IMR-90 (cell line): ENCODE results near the gene LAMA5. TPM values are rescaled to one million over a fixed set of nuclear protein-coding genes. Genes with fewer than 3 reads are reported as not detected.

Source experiments
- ATAC-seq: fragments of 200-7000 bp; cut with Tn5 transposase; 2 replicates; pipeline ENCODE4 v1.9.1; 2020; ENCODE audit warnings: low read depth, mild to moderate bottlenecking, moderate library complexity
- BruUV-seq: library from RNA; stranded (reverse); fragments of 400-500 nt; replicated peaks from 2 replicates; lab custom pipeline; 2021; lab: Mats Ljungman, UMichigan
- CTCF ChIA-PET: fragments of 300-600 bp; formaldehyde crosslinking; extraction: SDS; loops from one replicate; lab custom pipeline; 2021; ENCODE audit warnings: antibody characterized with exemption; lab: Yijun Ruan, JAX
- POLR2A ChIA-PET: fragments of 300-600 bp; sonication (Branson Sonifier 250); formaldehyde crosslinking; loops from one replicate; lab custom pipeline; 2022; ENCODE audit warnings: antibody characterized with exemption; ENCODE audit not compliant: unreplicated experiment; lab: Charles Lee
- DNase-seq: peaks from one replicate; pipeline ENCODE4 v3.0.0; 2013
- H2AFZ ChIP-seq: replicated peaks from 2 replicates; pipeline ENCODE3; 2013; ENCODE audit warnings: low read length, mild to moderate bottlenecking; ENCODE audit not compliant: poor library complexity
- H2AK5ac ChIP-seq: 2 replicates; pipeline ENCODE4 v1.6.1; 2013; ENCODE audit warnings: low read depth, low read length, inconsistent platforms
- H2AK9ac ChIP-seq: replicated peaks from 2 replicates; pipeline ENCODE3; 2013; ENCODE audit warnings: mild to moderate bottlenecking, low read depth, low read length, moderate library complexity; ENCODE audit not compliant: poor library complexity
- H2BK120ac ChIP-seq: 2 replicates; pipeline ENCODE4 v1.6.1; 2013; ENCODE audit warnings: low read depth, low read length, inconsistent platforms
- H2BK15ac ChIP-seq: 3 replicates; pipeline ENCODE4 v1.6.1; 2013; ENCODE audit warnings: low read depth, low read length, inconsistent platforms
- H2BK20ac ChIP-seq: 2 replicates; pipeline ENCODE4 v1.6.1; 2013; ENCODE audit warnings: low read depth, mild to moderate bottlenecking, inconsistent platforms, low read length, moderate library complexity
- H2BK5ac ChIP-seq: 2 replicates; pipeline ENCODE4 v1.6.1; 2013; ENCODE audit warnings: mild to moderate bottlenecking, low read depth, low read length, inconsistent platforms; ENCODE audit not compliant: poor library complexity, severe bottlenecking
- H3K14ac ChIP-seq: replicated peaks from 2 replicates; pipeline ENCODE4 v1.6.1; 2013; ENCODE audit warnings: low read depth, low read length, inconsistent platforms
- H3K18ac ChIP-seq: 2 replicates; pipeline ENCODE4 v1.6.1; 2013; ENCODE audit warnings: low read depth, low read length, control low read depth
- H3K23ac ChIP-seq: 2 replicates; pipeline ENCODE4 v1.6.1; 2013; ENCODE audit warnings: low read depth, low read length, inconsistent platforms
- H3K27ac ChIP-seq: 2 replicates; pipeline ENCODE4 v1.5.1; 2013; ENCODE audit warnings: mild to moderate bottlenecking, control low read depth, low read length; ENCODE audit not compliant: insufficient read depth
- H3K27me3 ChIP-seq: 2 replicates; pipeline ENCODE4 v1.6.1; 2013; ENCODE audit warnings: low read length; ENCODE audit not compliant: control insufficient read depth, insufficient read depth
- H3K36me3 ChIP-seq: 2 replicates; pipeline ENCODE4 v1.6.1; 2013; ENCODE audit warnings: low read length, mixed read lengths; ENCODE audit not compliant: control insufficient read depth, insufficient read depth
- H3K4ac ChIP-seq: 2 replicates; pipeline ENCODE4 v1.6.1; 2013; ENCODE audit warnings: low read depth, low read length, inconsistent platforms
- H3K4me1 ChIP-seq: 2 replicates; pipeline ENCODE4 v1.6.1; 2013; ENCODE audit warnings: low read length, mixed read lengths; ENCODE audit not compliant: control insufficient read depth, insufficient read depth
- H3K4me2 ChIP-seq: 2 replicates; pipeline ENCODE4 v1.6.1; 2013; ENCODE audit warnings: low read depth, mild to moderate bottlenecking, control low read depth, low read length, moderate library complexity
- H3K4me3 ChIP-seq: 2 replicates; pipeline ENCODE4 v1.5.1; 2013; ENCODE audit warnings: low read depth, mild to moderate bottlenecking, control low read depth, low read length, moderate library complexity; ENCODE audit not compliant: insufficient read depth
- H3K56ac ChIP-seq: 2 replicates; pipeline ENCODE4 v1.6.1; 2013; ENCODE audit warnings: low read length, inconsistent platforms; ENCODE audit not compliant: insufficient read depth; ENCODE audit errors: extremely low read depth
- H3K79me1 ChIP-seq, 2 experiments: 2 replicates each; pipeline ENCODE4 v1.6.1; 2013; ENCODE audit warnings: low read length in 2 of 2, inconsistent platforms in 1 of 2, low read depth in 1 of 2
- H3K9ac ChIP-seq: 2 replicates; pipeline ENCODE4 v1.6.1; 2013; ENCODE audit warnings: low read depth, low read length, control low read depth
- H3K9me1 ChIP-seq: 2 replicates; pipeline ENCODE4 v1.6.1; 2013; ENCODE audit warnings: low read length, inconsistent platforms; ENCODE audit not compliant: insufficient read depth
- H3K9me3 ChIP-seq: 2 replicates; pipeline ENCODE4 v1.6.1; 2013; ENCODE audit warnings: low read length; ENCODE audit not compliant: control insufficient read depth, insufficient read depth
- H4K20me1 ChIP-seq: 2 replicates; pipeline ENCODE4 v1.6.1; 2013; ENCODE audit warnings: low read length, inconsistent platforms; ENCODE audit not compliant: insufficient read depth
- H4K5ac ChIP-seq: 2 replicates; pipeline ENCODE4 v1.6.1; 2013; ENCODE audit warnings: mild to moderate bottlenecking, low read depth, low read length, control low read depth
- H4K8ac ChIP-seq, 2 experiments: 2 replicates each; pipeline ENCODE4 v1.6.1; 2013; ENCODE audit warnings: low read depth in 2 of 2, low read length in 2 of 2, control low read depth in 1 of 2, inconsistent platforms in 1 of 2
- H4K91ac ChIP-seq: 2 replicates; pipeline ENCODE4 v1.6.1; 2013; ENCODE audit warnings: low read depth, low read length, inconsistent platforms; ENCODE audit not compliant: insufficient read depth
- CEBPB ChIP-seq: IDR thresholded peaks from 2 replicates; pipeline ENCODE4 v1.6.1; 2012; ENCODE audit warnings: low read depth, low read length, improper control_type of control experiment
- CHD1 ChIP-seq: IDR thresholded peaks from 2 replicates; pipeline ENCODE4 v1.6.1; 2012; ENCODE audit warnings: low read depth, low read length, improper control_type of control experiment
- MAFK ChIP-seq: IDR thresholded peaks from 2 replicates; pipeline ENCODE4 v1.6.1; 2012; ENCODE audit warnings: low read depth, low read length, improper control_type of control experiment
- MAZ ChIP-seq: IDR thresholded peaks from 2 replicates; pipeline ENCODE4 v1.6.1; 2012; ENCODE audit warnings: low read depth, mild to moderate bottlenecking, low read length, improper control_type of control experiment, moderate library complexity, borderline replicate concordance
- RCOR1 ChIP-seq: IDR thresholded peaks from 2 replicates; pipeline ENCODE4 v1.6.1; 2012; ENCODE audit warnings: mild to moderate bottlenecking, low read length, improper control_type of control experiment; ENCODE audit not compliant: insufficient replicate concordance
- RFX5 ChIP-seq: IDR thresholded peaks from 2 replicates; pipeline ENCODE4 v1.8.0; 2012; ENCODE audit warnings: low read depth, mild to moderate bottlenecking, low read length, moderate library complexity
- SMC3 ChIP-seq: fragments of 150-350 bp; IDR thresholded peaks from 2 replicates; pipeline ENCODE4 v1.6.1; 2016; ENCODE audit warnings: low read depth, mild to moderate bottlenecking, antibody characterized with exemption, low read length, moderate library complexity
- USF2 ChIP-seq: fragments of 150-350 bp; IDR thresholded peaks from 2 replicates; pipeline ENCODE4 v1.6.1; 2017; ENCODE audit warnings: mild to moderate bottlenecking, antibody characterized with exemption, low read length, low read depth
- WGBS, 2 experiments: methylation state at CpG; one replicate each; pipeline versions ENCODE4 v1.1.5 to v1.1.7; 2013; ENCODE audit warnings: missing lambda C conversion rate in 2 of 2; ENCODE audit not compliant: insufficient read length in 1 of 2; ENCODE audit errors: extremely low coverage in 2 of 2; 5-methylcytosine and 5-hydroxymethylcytosine counted together
- dilution Hi-C: fragments of 300-500 bp; cut with HindIII; formaldehyde crosslinking; loops from one replicate; pipeline ENCODE4 v1.14.3; 2018; ENCODE audit warnings: low sequenced_read_pairs; ENCODE audit not compliant: unreplicated experiment
- in situ Hi-C: fragments of 300-500 bp; cut with MboI; formaldehyde crosslinking; loops from 3 replicates; pipeline ENCODE4 v1.14.3; 2019; ENCODE audit warnings: low sequenced_read_pairs, inconsistent platforms, mixed read lengths
- intact Hi-C: fragments of 100-400 bp; cut with micrococcal nuclease; formaldehyde crosslinking; loops from 2 replicates; pipeline ENCODE4 v1.10.0; 2022
- polyA plus RNA-seq, 3 experiments: library from polyadenylated mRNA; depleted of rRNA; stranded (reverse); fragments of >200 nt; gene quantifications; 2 replicates each; pipeline ENCODE4 v1.2.3, GENCODE V29; 2012; ENCODE audit warnings: low replicate concordance in 1 of 3
- total RNA-seq: library from RNA; depleted of rRNA; stranded (reverse); fragments of >200 nt; gene quantifications from 2 replicates; pipeline ENCODE4 v1.2.3, GENCODE V29; 2012

Gene LAMA5
- total and polyA plus RNA-seq, 2 of the 4 experiments (the other 2 are of a cell fraction), result 0.90 to 7.3 TPM

GRCh38 chr20:62370807-62371587 is 3.9 kb upstream of the LAMA5 start:
- ChIA-PET CTCF (interaction anchor here (0.6 kb wide), 1 partner anchor 69 kb away, joined by 3 read pairs; the partner anchor contains the start of gene ADRM1), POLR2A (interaction anchor here (0.5 kb wide), 1 partner anchor 9 kb away, joined by 3 read pairs; no protein-coding TSS in a partner anchor)
- peak overlapping the region; percentile 58; the same call in 1 of the 2 replicates for H2AK5ac ChIP-seq
- no peak overlapping the region for H2BK15ac ChIP-seq
- no peak overlapping the region; the same call in 1 of the 2 replicates for H4K91ac ChIP-seq
- DNase-seq (no peak), ATAC-seq (no peak)
- H3K27me3 ChIP-seq, result no peaks in the 10 kb centered on the region
- in situ Hi-C loops, result no loop called here
- peak overlapping the region; percentile 29; the same call in 1 of the 2 replicates for H2BK120ac ChIP-seq
- no peak overlapping the region for H3K4me2 ChIP-seq
- no peaks in the 10 kb centered on the region for H3K79me1 ChIP-seq
- H4K5ac ChIP-seq, result no peak overlapping the region
- H2AFZ ChIP-seq, result peak overlapping the region; percentile 53
- intact Hi-C loops, result no loop called here
- no TSS peak for BruUV-seq
- no peak overlapping the region; the same call in 1 of the 2 replicates for H2BK20ac ChIP-seq
- no peak for TF ChIP-seq USF2
- TF ChIP-seq RCOR1, result no peak
- TF ChIP-seq RFX5, result no peak
- no peak for TF ChIP-seq CEBPB
- TF ChIP-seq CHD1, result no peak
- no peak for TF ChIP-seq MAFK
- no peak for TF ChIP-seq SMC3
- no peak for TF ChIP-seq MAZ
- H3K36me3 ChIP-seq, result no peaks in the 10 kb centered on the region
- 0 out of 4 replicates have a peak overlapping the region, but pooled peaks of 1 of the 2 experiments have one; percentile 19 for H4K8ac ChIP-seq
- H3K18ac ChIP-seq, result no peak overlapping the region
- no peaks in the 10 kb centered on the region for H3K9me3 ChIP-seq
- peaks cover 49% of the 10 kb centered on the region for H3K4me1 ChIP-seq
- peak overlapping the region; percentile 88 for H2AK9ac ChIP-seq
- dilution Hi-C loops, result no loop called here
- H3K23ac ChIP-seq, result no peak overlapping the region
- WGBS, 2 experiments, result 72% methylated on average over 10 of the region's 18 CpGs; no CpG with 5 or more reads in 1 of the 2 experiments
- no peak overlapping the region for H3K14ac ChIP-seq
- no peak overlapping the region for H3K9ac ChIP-seq
- peaks cover 13% of the 10 kb centered on the region; the same call in 1 of the 2 replicates for H3K9me1 ChIP-seq
- H3K56ac ChIP-seq, result no peak overlapping the region
- no peak overlapping the region for H3K4me3 ChIP-seq
- no peak overlapping the region for H2BK5ac ChIP-seq
- H3K27ac ChIP-seq, result no peak overlapping the region
- H4K20me1 ChIP-seq, result peaks cover 12% of the 10 kb centered on the region
- H3K4ac ChIP-seq, result peak overlapping the region; percentile 28; the same call in 1 of the 2 replicates
